Ectodermal cell (in vitro differentiated cells): ENCODE data around the gene GALNT11.
"Not testable (repeated sequence)": the region's sequence is repeated elsewhere in the genome, so short reads cannot be mapped to it uniquely, and the experiment has no call there.

Source experiments
- H3K27ac ChIP-seq: 2 replicates; pipeline ENCODE4 v1.7.0; 2013; ENCODE audit warnings: mild to moderate bottlenecking, low read depth, low read length; ENCODE audit not compliant: insufficient read depth, poor library complexity, severe bottlenecking
- H3K27me3 ChIP-seq: 2 replicates; pipeline ENCODE4 v1.7.0; 2013; ENCODE audit warnings: mild to moderate bottlenecking, low read length; ENCODE audit not compliant: insufficient read depth, control insufficient read depth, poor library complexity, severe bottlenecking
- H3K36me3 ChIP-seq: one replicate; pipeline ENCODE4 v1.7.0; 2013; ENCODE audit warnings: low read length; ENCODE audit not compliant: control insufficient read depth, insufficient read depth
- H3K4me1 ChIP-seq: one replicate; pipeline ENCODE4 v1.7.0; 2013; ENCODE audit warnings: low read length; ENCODE audit not compliant: control insufficient read depth, insufficient read depth
- H3K4me3 ChIP-seq: 2 replicates; pipeline ENCODE4 v1.7.0; 2013; ENCODE audit warnings: low read depth, low read length, control low read depth; ENCODE audit not compliant: insufficient read depth
- H3K9me3 ChIP-seq: 2 replicates; pipeline ENCODE4 v1.7.0; 2013; ENCODE audit warnings: mild to moderate bottlenecking, low read length, moderate library complexity; ENCODE audit not compliant: control insufficient read depth
- WGBS, 2 experiments: methylation state at CpG; one replicate each; pipeline ENCODE4 v1.1.7; 2013; ENCODE audit warnings: missing lambda C conversion rate in 2 of 2; 5-methylcytosine and 5-hydroxymethylcytosine counted together

Gene GALNT11

GRCh38 chr7:152072421-152072820, 46.9 kb downstream of the GALNT11 start:
- no peak overlapping the region for H3K27ac ChIP-seq
- no peaks in the 10 kb centered on the region for H3K9me3 ChIP-seq
- H3K4me3 ChIP-seq = no peak overlapping the region
- 87 to 90% methylated on average over 4 of the region's 4 CpGs for WGBS, 2 experiments
- no peaks in the 10 kb centered on the region for H3K4me1 ChIP-seq
- no peaks in the 10 kb centered on the region for H3K36me3 ChIP-seq
- H3K27me3 ChIP-seq = no peaks in the 10 kb centered on the region

GRCh38 chr7:152073352-152073751, 47.9 kb downstream of the GALNT11 start:
- Histone ChIP-seq H3K9me3 (no peaks in the 10 kb centered on the region), H3K27ac (no peak overlapping the region), H3K4me3 (no peak overlapping the region), H3K4me1 (no peaks in the 10 kb centered on the region), H3K27me3 (no peaks in the 10 kb centered on the region), H3K36me3 (no peaks in the 10 kb centered on the region)
- 94 to 95% methylated on average over 2 of the region's 2 CpGs for WGBS, 2 experiments

- H3K9me3 ChIP-seq = no peaks in the 10 kb centered on the region
- no peak overlapping the region for H3K27ac ChIP-seq
- 65 to 68% methylated on average over 2 of the region's 2 CpGs for WGBS, 2 experiments
Measured at GRCh38 chr7:152074673-152075072, 49.2 kb downstream of the GALNT11 start.

GRCh38 chr7:152075379-152075778, 49.9 kb downstream of the GALNT11 start:
- H3K27me3 ChIP-seq, H3K36me3 ChIP-seq, H3K27ac ChIP-seq, H3K9me3 ChIP-seq, H3K4me1 ChIP-seq, H3K4me3 ChIP-seq: not testable (repeated sequence)
- 93 to 96% methylated on average over 14 of the region's 14 CpGs for WGBS, 2 experiments

More at GRCh38 chr7:152074673-152075072, 49.2 kb downstream of the GALNT11 start:
- no peaks in the 10 kb centered on the region for H3K36me3 ChIP-seq
- no peaks in the 10 kb centered on the region for H3K4me1 ChIP-seq
- no peaks in the 10 kb centered on the region for H3K27me3 ChIP-seq
- H3K4me3 ChIP-seq = no peak overlapping the region

- H3K4me1 ChIP-seq = no peaks in the 10 kb centered on the region
- no peaks in the 10 kb centered on the region for H3K36me3 ChIP-seq
- H3K27ac ChIP-seq = no peak overlapping the region
- 85% methylated on average over 8 of the region's 8 CpGs for WGBS, 2 experiments
- no peak overlapping the region for H3K4me3 ChIP-seq
- H3K27me3 ChIP-seq = no peaks in the 10 kb centered on the region
- H3K9me3 ChIP-seq = no peaks in the 10 kb centered on the region
Measured at GRCh38 chr7:152076324-152076821, 50.9 kb downstream of the GALNT11 start.

- no peaks in the 10 kb centered on the region for H3K9me3 ChIP-seq
- no peaks in the 10 kb centered on the region for H3K27me3 ChIP-seq
- H3K36me3 ChIP-seq = no peaks in the 10 kb centered on the region
- no peaks in the 10 kb centered on the region for H3K4me1 ChIP-seq
- H3K27ac ChIP-seq = no peak overlapping the region
- no peak overlapping the region for H3K4me3 ChIP-seq
- 94 to 97% methylated on average over 6 to 8 of the region's 8 CpGs for WGBS, 2 experiments
Measured at GRCh38 chr7:152076940-152077933, 51.8 kb downstream of the GALNT11 start.

- WGBS, 2 experiments = 94% methylated on average over 6 of the region's 6 CpGs
- Histone ChIP-seq H3K27me3 (no peaks in the 10 kb centered on the region), H3K27ac (no peak overlapping the region), H3K36me3 (no peaks in the 10 kb centered on the region), H3K9me3 (no peaks in the 10 kb centered on the region), H3K4me1 (no peaks in the 10 kb centered on the region), H3K4me3 (no peak overlapping the region)
Measured at GRCh38 chr7:152078025-152078424, 52.6 kb downstream of the GALNT11 start.

GRCh38 chr7:152078786-152079185, 53.3 kb downstream of the GALNT11 start:
- Histone ChIP-seq H3K36me3 (no peaks in the 10 kb centered on the region), H3K4me1 (no peaks in the 10 kb centered on the region)
- 50 to 67% methylated on average over 1 of the region's 3 CpGs for WGBS, 2 experiments

GRCh38 chr7:152081088-152081487, 55.6 kb downstream of the GALNT11 start:
- H3K27me3 ChIP-seq = no peaks in the 10 kb centered on the region
- no peaks in the 10 kb centered on the region for H3K4me1 ChIP-seq
- 72 to 88% methylated on average over 2 to 4 of the region's 4 CpGs for WGBS, 2 experiments
- H3K27ac ChIP-seq = no peak overlapping the region
- H3K4me3 ChIP-seq = no peak overlapping the region
- H3K36me3 ChIP-seq = no peaks in the 10 kb centered on the region
- no peaks in the 10 kb centered on the region for H3K9me3 ChIP-seq

More at GRCh38 chr7:152078786-152079185, 53.3 kb downstream of the GALNT11 start:
- no peak overlapping the region for H3K27ac ChIP-seq
- no peaks in the 10 kb centered on the region for H3K9me3 ChIP-seq
- no peaks in the 10 kb centered on the region for H3K27me3 ChIP-seq
- no peak overlapping the region for H3K4me3 ChIP-seq

GRCh38 chr7:152082073-152082721, 56.7 kb downstream of the GALNT11 start:
- not testable (repeated sequence) for H3K27me3 ChIP-seq, H3K4me1 ChIP-seq, H3K27ac ChIP-seq, H3K36me3 ChIP-seq, H3K9me3 ChIP-seq, H3K4me3 ChIP-seq
- 87 to 95% methylated on average over 4 to 6 of the region's 6 CpGs for WGBS, 2 experiments
